Hippocampal formation (tissue), 2 donors: ENCODE results near the gene NFKB2.

Source experiments
- DNase-seq, 2 donors: peaks; one replicate each; lab custom pipeline; 2025; lab: John Stamatoyannopoulos, UW

Gene NFKB2

DNA sequence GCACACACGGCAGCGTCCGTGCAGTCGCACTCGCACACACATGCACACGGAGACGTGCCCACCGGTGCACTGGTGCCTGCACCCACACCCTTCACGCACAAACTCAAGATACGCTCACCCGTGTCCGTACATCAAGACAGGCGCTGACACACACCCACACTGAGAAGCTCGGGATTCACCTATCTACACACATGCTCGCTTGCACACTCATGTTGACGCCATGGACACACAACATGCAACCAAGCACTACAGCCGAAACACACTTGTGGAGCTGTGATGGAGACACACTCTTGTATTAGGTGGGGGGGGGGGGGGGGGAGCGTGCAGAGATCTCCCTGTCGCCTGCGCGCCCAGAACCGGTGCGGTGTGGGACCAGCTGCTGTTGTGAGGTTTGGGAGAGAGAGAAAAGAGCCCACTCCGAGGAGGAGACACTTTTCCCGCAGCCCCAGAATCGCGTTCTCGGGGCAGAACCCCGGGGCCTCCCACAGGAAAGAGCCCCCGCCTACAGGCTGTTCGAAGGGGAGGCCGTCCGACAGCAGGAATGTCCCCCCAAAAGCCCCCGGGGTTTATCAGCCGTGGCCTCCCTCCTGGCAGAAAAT, 605 bp upstream of the NFKB2 start:
- DNase-seq, result no peak

DNA sequence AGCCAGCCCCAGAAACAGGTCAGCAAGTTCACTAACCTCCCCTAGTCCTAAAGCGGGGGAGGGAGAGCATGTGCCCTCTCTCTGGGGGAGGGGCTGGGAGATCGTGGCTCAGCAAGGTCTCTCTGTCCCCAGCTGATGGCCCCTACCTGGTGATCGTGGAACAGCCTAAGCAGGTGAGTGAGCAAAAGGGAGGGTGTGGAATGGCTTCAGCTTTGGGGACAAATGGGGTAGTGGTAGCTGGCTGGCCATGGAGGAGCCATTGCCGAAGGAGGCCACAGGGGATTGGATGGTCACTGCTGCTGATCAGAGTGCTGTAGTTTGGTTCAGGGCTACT, 779 bp downstream of the NFKB2 start:
- no peak for DNase-seq

DNA sequence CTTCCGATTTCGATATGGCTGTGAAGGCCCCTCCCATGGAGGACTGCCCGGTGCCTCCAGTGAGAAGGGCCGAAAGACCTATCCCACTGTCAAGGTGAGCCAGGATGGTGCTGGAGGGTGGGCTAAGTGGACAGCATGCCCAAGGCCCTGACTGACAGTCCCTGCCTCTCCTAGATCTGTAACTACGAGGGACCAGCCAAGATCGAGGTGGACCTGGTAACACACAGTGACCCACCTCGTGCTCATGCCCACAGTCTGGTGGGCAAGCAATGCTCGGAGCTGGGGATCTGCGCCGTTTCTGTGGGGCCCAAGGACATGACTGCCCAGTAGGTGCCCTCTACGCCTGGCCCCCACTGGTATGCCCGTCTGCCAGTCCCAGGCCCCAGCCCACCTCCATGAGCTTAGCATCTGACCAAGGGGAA, 1.2 kb downstream of the NFKB2 start:
- no peak for DNase-seq

DNA sequence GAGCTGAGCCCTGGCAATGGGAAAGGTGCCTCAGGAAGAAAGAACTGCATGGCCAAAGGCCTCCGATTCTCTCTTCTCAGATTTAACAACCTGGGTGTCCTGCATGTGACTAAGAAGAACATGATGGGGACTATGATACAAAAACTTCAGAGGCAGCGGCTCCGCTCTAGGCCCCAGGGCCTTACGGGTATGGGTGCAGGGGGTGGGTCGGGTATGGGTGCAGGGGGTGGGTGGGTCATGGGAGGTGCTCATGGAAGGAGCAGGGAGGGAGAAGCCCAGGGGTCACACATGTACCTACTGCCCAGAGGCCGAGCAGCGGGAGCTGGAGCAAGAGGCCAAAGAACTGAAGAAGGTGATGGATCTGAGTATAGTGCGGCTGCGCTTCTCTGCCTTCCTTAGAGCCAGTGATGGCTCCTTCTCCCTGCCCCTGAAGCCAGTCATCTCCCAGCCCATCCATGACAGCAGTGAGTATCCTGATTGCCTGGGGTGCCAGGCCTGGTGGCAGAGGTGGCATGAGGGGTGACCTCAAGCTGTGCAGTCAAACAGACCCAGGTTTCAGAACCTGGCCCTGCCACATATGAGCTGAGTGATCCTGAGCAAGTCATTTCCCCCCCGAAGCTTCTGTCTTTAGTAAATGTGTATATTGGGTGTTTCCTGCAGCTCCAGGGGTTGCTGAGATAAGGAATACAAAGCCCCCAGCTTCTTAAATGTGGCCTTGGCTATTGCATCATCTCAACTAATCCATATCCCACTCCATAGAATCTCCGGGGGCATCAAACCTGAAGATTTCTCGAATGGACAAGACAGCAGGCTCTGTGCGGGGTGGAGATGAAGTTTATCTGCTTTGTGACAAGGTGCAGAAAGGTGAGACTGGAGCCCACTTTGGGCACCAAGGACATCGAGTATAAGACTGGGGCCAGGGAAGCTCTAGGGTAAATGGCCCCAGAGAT, 2.0 kb downstream of the NFKB2 start:
- no peak for DNase-seq

DNA sequence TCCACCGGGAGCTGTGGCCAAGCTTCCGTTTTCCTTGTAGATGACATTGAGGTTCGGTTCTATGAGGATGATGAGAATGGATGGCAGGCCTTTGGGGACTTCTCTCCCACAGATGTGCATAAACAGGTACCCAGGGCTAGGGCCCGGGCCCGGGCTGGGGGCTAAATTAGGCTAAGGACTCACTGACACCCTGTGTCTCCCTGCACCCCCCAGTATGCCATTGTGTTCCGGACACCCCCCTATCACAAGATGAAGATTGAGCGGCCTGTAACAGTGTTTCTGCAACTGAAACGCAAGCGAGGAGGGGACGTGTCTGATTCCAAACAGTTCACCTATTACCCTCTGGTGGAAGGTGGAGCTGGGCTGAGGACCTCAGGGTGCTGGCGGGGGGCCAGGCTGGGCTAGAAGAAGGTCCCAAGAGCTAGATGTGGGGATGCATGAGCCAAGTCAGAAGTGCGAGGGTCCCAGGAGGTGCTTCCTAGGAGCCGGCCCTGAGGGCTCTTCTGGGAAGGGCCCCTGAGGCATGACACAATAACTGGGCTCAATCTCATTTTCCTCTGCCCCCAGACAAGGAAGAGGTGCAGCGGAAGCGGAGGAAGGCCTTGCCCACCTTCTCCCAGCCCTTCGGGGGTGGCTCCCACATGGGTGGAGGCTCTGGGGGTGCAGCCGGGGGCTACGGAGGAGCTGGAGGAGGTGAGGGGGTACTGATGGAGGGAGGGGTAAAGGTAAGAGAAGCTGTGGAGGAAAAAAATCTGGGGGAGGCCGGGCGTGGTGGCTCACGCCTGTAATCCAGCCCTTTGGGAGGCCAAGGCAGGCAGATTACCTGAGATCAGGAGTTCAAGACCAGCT, 2.9 kb downstream of the NFKB2 start:
- DNase-seq, result no peak

DNA sequence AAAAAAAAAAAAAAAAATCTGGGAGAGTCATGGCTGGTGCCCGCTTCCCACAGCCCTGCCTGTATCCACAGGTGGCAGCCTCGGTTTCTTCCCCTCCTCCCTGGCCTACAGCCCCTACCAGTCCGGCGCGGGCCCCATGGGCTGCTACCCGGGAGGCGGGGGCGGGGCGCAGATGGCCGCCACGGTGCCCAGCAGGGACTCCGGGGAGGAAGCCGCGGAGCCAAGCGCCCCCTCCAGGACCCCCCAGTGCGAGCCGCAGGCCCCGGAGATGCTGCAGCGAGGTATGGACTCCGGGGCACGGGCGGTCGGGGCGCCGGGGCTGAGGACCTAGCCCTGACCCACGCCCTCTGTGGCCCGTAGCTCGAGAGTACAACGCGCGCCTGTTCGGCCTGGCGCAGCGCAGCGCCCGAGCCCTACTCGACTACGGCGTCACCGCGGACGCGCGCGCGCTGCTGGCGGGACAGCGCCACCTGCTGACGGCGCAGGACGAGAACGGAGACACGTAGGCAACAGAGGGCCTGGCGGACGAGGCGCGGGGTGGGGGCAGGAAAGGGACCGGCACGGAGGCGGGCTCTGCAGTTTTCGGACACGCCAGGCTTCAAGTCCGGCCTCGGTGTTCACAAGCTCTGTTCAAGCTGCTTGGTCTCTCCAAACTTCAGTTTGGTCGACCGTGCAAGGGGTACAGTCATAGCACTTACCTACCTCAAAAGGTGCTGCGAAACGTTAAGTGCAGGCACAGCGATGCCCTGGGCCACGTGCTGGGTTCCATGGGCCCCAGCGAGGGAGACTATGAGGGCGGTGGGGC, 3.9 kb downstream of the NFKB2 start:
- DNase-seq, result peak; percentile 72 to 80

DNA sequence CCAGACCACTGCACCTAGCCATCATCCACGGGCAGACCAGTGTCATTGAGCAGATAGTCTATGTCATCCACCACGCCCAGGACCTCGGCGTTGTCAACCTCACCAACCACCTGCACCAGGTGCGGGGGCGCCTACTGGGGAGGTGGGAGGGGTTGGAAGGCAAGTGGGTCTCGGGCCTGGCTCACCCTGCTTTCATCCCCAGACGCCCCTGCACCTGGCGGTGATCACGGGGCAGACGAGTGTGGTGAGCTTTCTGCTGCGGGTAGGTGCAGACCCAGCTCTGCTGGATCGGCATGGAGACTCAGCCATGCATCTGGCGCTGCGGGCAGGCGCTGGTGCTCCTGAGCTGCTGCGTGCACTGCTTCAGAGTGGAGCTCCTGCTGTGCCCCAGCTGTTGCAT, 4.6 kb downstream of the NFKB2 start:
- no peak for DNase-seq

DNA sequence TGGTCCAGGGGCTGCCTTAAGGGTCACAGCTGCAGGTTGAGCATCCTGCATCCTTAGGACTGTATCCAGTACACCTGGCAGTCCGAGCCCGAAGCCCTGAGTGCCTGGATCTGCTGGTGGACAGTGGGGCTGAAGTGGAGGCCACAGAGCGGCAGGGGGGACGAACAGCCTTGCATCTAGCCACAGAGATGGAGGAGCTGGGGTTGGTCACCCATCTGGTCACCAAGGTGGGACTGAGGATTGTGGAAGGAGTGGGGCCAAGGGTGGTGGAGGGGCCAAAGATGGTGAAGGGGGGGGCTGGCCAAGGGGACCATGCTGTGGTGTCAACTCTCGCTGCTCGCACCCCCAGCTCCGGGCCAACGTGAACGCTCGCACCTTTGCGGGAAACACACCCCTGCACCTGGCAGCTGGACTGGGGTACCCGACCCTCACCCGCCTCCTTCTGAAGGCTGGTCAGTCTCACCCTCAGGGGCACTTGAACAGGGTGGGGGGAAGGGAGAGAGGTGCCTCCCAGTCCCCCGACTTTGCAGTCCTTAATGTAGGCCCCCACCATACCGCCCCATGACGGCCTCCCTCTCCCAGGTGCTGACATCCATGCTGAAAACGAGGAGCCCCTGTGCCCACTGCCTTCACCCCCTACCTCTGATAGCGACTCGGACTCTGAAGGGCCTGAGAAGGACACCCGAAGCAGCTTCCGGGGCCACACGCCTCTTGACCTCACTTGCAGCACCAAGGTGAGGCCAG, 5.3 kb downstream of the NFKB2 start:
- no peak for DNase-seq

DNA sequence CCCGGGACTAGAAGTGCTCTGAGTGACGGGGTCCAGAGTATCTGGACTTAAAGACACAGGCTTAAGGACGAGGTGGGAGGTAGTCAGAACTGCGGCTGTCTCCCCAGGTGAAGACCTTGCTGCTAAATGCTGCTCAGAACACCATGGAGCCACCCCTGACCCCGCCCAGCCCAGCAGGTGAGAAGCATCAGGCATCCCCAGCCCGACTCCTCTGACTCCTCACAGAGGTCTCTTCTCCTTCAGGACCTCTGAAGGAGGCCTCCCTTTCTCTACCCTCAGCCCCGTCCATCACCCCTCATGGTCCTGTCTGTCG, 5.8 kb downstream of the NFKB2 start:
- DNase-seq, result no peak

DNA sequence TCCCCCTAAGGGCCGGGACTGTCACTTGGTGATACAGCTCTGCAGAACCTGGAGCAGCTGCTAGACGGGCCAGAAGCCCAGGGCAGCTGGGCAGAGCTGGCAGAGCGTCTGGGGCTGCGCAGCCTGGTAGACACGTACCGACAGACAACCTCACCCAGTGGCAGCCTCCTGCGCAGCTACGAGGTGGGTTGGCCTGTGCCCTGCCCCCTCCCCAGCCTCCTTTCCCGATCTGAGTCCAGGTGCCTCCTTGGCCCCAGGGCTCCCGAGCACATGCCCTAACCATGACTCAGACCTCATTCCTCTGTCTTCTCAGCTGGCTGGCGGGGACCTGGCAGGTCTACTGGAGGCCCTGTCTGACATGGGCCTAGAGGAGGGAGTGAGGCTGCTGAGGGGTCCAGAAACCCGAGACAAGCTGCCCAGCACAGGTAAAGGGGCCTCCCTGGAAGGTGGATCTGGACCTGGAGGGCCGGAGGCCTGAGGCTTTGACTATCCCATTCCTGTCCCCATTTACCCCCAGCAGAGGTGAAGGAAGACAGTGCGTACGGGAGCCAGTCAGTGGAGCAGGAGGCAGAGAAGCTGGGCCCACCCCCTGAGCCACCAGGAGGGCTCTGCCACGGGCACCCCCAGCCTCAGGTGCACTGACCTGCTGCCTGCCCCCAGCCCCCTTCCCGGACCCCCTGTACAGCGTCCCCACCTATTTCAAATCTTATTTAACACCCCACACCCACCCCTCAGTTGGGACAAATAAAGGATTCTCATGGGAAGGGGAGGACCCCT, 6.4 kb downstream of the NFKB2 start:
- no peak for DNase-seq

DNA sequence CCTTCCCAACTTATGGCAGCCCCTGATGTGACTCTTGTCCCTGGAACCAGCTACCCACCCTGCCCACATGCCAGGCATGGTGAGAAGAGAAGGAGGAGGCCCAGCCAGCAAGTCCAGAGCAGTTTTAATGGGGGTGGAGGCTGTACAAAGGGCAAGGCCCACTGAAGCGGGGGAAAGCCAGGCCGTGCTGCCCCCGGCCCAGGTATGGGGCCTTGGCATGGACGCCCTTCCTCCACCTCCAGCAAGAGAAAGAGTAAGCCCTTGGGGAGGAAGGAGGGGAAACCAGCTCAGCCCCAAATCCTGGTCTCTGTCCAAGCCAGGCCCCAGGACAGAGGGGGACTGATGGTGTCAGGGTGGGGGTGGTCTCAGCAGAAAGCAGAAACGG, 7.0 kb downstream of the NFKB2 start:
- no peak for DNase-seq

DNA sequence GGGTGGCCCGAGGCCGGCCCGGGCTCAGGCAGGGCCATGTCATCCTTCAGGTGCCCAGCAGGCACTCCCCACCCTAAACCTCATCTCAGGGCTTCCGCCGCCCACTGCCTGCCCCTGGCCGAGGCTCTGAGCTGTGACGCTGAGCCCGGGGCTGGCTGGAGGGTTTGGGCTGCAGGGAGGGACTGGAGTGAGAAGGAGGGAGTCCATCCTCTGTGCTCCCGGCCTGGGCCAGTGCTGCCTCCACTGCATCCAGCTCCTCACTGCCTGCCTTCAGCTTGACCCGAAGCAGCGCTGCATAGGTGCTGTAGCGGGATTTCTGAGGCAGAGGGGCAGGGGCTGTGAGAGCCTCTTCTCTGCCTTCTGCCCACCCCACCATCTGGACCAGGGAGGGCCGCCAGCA, 7.6 kb downstream of the NFKB2 start:
- DNase-seq, result no peak

DNA sequence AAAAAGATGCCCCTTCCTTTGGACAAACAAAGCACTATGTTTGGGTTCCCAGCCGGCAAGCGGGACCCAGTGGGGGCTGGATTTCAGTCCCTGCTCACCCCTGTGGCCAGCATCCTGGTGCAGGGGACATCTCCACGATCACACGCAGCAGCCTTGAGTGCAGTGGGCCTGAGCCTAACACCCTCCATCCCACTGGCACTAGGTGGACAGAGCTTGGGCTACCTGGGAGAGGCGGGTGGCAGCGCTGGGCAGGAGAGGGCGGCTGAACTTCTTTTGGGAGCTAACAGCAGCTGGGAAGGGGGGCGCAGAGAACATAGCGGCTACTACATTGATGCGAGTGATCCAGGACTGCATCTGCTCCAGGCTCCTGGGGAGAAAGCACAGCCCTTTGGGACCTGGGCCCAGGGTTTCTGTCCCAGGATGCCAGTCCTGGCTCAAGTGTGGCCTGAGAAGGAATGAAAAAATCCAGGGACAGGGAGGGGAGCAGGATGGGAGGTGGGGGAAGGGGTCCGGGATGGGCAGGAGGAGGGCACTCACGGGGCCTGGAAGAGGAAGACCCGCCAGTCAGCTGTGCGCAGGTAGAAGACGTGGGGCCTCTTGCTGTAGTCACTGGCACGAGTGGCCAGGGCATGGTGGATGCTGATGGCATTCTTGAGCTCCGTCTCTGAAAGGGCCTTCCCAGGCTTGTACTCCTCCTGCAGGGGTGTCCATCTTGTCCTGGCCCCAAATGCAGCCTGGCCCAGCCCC, 9.0 kb downstream of the NFKB2 start:
- DNase-seq, result no peak

DNA sequence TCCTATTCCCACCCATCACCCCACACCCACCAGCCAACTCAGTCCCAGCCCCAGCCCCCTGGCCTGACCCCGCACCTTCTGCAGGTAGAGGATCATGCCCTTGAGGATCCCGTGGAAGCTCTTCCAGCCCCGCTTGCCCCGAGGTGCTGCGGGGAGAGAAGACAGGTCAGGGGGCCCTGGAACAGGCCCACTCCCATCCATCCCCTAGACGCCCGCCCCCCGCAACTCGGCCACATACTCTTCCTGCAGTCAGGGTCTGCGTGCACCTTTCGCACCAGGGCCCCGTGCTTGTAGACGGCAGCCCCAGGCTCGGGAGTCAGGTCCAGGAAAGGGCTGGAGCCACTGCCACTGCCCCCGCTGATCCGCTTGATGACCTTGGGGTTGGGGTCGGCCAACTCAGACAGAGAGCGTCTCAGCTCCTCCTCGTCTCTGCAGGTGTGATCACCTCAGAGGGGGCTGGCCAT, 9.6 kb downstream of the NFKB2 start:
- DNase-seq, result no peak

DNA sequence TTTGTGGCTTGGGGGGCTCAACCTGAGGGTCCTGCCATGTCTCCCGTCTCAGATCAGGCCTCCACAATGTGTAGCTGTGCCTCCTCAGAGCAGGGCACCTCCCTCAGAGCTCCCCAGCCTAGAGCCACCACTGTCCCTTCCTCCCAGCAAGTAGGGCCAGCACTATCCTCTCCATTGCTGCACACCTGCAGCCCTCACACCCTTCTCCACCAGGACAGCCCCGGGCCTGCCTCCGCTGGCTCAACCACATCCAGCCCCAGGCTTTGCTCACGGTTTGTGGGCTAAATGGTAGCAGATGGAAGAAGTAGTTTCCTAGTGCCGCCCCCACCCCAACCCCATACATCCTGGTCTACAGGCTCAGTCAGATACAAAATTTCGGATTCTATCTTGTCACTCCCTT, 10.1 kb downstream of the NFKB2 start:
- no peak for DNase-seq

DNA sequence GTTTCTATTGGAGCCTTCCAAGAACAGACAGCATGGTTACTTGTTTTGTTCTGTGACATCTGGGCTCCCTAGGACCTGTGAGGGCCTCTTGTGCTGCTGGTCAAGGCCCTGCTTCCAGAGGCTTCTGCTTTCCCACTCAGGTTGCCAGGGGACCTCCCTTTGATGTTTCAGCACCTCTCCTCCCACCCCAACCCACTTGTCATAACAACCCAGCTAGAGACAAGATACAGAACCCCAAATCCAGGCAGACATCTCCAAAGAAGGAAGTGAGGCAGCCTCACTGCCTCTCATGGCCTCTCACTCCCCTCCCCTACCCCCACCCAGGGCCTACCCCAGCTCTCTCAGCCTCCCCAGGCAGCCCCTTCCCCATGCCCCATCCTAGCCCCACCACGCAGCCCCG, 11.3 kb downstream of the NFKB2 start:
- DNase-seq, result no peak

DNA sequence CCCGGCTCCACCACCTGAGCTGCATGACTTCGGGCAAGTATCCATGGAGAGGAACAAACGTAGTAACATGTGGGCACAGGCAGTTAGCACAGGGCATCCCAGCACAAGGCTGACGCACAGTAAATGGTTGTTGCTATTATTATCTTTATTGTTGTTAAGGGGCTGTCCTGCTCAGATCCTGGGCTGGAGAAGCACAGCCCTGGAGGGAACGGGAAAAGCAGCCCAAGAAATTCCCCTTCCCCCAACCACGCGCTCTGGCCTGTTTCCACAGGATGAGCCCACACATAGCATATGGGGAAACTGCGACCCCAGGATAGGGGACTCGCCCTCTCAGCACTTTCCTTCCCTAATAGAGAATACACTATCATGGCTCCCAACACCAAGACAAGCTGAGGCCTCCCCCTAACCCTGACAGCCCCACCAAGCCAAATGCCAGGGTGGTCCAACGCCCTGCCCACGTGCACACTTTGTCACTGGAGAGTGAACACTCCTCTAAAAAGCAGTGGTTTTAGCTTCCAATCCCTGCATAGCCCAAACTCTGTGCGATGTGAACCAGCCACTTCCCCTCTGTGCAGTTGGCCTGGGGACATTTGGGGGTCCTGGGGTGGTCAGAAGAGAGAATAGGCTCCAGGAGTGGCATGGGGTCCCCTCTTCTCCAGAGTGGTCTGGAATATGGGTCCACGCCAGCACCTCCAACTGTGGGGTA, 12.1 kb downstream of the NFKB2 start:
- DNase-seq, result no peak

DNA sequence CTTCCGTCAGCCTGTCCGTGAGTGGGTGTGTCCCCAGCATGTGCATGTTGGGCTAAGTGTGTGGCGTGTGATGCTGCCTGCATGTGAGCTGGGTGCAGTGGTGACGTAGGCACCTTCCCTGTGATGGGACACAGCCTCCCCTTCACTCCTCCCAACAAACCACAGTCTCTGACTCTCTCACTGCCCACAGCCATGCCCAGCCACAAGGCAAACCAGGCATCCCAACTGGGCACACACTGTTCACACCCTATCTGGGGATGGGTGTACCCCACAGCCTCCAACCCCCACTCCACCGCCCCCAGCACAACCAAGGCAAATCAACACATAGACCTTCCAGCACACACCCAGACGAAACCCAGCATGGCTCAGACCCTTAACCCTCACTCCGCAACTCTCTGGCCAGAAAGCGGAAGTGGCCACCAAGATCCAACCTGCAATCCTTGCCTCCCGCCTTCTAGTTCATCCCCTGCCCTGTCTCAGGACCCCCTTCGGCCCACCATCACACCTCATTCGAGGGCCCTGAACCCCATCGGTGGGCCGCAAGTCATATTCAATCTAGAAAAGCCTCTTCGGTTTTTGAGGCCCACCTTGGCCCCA, 12.7 kb downstream of the NFKB2 start:
- no peak for DNase-seq
